ENCODE measurements around the gene ALG9.

ALG9 gene

DNA sequence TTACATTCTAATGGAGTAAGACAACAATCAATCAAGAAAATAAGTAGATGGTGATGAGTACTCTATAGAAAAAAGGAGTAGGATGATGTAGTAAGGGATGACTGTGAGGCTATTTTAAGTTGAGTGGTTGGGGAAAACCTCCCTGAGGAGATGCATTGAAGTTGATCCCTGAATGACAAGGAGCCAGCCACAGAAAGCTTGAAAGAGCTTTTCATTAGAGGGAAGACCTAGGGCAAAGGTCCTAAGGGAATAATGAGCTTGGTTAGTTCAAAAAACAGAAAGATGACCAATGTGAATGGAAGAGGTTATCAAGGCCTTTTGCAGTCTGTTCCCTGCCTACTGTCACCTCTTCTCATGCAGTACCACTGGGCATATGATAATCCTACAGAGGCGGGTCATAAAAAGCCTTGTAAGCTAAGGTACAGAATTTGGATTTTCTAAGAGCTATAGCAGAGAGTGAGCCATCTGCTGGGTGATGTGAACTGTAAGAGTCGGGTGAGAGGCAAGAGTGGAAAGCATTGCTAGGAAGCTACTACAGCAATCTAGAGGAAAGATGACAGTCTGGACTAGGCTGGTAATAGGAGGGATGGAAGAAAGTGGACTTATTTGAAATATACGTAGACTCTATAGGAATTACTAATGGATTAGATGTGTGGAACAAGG, 108.3 kb downstream of the ALG9 start:
- DNase-seq, result no peak

DNA sequence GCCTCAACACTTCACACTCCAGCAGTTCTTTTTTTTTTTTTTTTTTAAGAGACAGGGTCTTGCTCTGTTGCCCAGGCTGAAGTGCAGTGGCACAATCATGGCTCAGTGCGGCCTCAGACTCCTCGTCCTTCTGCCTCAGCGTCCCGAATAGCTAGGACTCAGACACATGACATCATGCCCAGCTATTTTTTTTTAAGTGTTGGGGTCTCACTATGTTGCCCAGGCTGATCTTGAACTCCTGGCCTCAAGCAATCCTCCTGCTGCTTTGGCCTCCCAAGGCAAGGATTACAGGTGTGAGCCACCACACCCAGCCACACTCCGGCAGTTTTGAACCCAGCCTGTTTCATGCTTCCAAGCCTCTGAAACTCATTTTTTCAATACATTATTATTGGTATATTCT, 108.9 kb downstream of the ALG9 start:
- no peak for DNase-seq

- no peak for DNase-seq
These were observed 110.3 kb downstream of the ALG9 start for GRCh38 chr11:111761036-111761435.

DNA sequence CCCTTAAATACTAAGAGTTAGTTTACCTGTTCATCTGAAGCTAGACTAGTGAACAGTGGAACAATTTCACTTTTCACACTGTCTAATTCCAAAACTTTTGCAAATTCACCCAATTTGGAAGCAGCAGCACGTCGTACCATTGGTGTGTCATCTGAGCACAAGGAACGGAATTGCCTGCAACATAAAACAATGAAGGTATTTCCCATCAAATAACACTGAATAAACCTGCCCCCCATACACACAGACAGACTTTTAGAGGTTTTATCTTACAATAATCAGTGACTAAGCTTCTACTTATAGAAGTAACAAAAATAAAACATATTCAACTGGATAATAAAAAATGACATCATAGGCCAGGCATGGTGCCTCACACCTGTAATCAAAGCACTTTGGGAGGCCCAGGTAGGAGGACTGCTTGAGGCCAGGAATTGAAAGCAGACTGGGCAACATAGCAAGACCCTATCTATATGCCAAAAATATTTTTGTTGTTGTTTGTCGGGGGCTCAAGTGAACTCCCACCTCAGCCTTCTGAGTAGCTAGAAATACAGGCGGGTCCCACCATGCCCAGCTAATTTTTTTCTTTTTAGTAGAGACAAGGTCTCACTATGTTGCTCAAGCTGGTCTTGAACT, 111.5 kb downstream of the ALG9 start:
- DNase-seq, result no peak

DNA sequence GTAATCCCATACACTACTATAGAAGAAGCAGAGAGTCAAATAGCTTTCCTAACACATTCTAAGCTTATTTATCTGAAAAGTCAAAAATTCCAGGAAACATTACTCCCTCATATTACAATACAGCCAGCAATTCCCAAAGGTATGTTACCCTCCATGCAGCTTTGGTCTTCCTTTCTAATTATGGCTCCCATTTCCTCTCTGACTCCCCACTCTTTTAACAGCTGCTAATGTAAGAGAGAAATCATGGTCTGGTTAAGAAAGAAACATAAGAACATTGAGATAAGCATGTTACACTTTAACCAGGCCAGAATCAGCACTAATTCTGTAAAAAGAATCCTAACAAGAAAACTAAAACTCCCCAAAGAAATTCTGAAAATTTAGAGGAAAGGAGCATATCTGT, 112.0 kb downstream of the ALG9 start:
- no peak for DNase-seq

- DNase-seq, result no peak
These were observed 115.3 kb downstream of the ALG9 start for GRCh38 chr11:111756097-111756496.

GRCh38 chr11:111749646-111750045, 121.7 kb downstream of the ALG9 start:
- no peak for DNase-seq

DNA sequence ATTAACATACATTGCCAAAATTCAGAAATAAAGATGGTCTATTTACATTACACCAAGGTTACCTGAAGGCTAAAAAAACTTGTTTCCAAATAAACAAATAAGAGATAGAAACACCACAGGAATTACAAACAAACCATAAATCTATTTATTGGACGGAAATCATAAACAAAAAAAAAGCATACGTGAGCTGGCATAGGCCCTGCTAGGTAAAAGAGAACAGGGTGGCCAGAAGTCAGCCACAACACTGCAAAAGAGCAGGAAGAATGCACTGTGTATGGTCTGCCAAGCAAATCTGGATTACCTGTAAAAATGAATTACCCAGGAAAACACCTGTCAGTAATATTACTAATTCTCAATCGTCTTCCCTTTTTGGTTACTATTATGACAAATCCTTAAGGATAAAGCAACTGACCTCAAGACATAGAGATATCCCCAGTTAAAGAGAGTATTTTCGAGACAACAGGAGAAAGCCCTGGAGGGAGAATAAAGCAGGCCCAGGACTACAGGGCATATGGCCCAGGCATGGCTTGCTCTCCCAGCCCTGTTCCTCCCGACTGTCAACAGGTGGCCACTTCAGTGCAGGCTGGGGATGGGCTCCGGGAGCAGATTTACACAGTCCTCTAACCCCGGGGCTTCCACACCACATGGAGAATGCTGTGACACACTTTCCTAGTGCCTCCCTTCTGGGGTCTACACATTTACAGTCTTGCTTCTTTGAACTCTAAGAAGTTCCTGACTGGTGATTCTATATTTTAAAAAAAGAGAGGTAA, 123.2 kb downstream of the ALG9 start:
- no peak for DNase-seq

- DNase-seq, result no peak
These were observed 125.5 kb downstream of the ALG9 start for GRCh38 chr11:111745719-111746504.

DNA sequence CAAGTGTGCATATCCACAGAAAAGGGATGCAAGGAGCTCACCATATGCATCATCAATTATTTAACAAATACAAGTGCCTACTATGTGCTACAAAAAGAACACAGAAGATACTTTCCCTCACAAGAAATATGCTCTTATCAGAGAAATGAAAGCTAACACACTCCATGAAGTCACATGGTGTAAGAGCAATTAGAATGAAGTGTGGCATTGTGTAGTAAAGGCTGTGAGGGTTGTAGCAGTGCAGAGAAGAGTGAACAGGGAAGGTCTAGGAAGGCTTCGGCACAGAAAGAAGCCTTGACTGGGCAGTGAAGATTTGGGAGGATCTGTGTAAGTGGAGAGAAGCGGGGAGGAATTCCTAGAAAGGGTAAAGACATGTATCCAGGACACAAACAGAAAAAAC, 127.7 kb downstream of the ALG9 start:
- no peak for DNase-seq

DNA sequence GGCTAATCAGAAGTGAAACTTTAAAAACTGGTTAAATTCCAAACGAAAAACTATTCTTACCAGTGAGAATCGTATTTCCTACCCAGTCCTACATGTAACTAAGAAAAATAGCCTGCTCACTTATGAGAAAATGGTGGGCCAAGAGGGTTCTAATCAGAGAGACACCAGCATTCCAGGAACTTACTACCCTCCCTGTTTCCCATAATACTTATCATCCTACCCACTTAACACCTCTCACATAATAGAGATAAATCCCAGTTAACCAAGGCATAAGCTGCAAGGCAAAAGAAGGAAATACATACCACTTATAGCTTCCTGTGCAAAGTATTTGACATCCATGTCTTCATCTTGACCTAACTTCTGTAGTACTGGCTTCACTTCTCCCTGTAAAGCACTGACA, 129.6 kb downstream of the ALG9 start:
- DNase-seq, result no peak

GRCh38 chr11:111739299-111739698, 132.1 kb downstream of the ALG9 start:
- DNase-seq, result no peak

GRCh38 chr11:111737444-111738210, 133.8 kb downstream of the ALG9 start:
- DNase-seq, result no peak

DNA sequence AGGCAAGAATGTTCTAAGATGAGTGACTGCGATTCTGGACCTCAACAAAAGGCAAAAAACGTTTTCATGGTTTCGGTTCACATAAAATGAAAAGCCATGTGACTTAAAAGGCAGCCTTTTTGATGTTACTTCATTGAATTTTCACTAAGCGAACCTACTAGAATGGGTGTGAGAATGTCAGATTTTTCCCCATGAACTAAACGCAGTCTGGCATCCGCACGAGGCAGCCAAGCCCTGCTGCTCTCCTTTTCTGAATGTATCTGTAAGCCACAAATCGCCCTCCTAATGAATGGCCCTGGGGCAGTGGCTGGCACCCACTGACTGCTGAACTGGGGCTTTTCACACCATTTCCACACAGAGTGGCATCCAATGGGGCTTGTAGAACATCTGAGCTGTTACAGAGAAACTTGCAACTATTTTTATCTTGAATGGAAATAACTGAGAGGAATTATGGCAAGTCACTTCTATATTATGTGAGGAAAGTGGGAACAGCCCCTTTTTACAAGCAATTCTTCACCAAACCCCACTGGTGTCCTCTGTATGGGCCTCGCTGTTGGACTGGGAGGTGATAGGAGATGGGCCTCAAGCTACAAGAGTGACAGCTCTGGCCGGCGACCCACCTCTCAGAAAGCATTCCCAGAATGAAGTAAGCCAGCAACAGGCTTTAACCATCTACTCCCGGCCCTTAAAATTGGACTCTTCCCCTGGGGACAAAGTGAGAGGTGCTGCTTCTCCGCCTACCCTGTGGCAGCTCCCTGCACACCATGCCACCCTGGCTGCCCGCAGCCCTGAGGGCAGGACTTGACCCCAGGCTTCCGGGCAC, 134.5 kb downstream of the ALG9 start:
- DNase-seq, result no peak
